Mesothelial cell of epicardium (in vitro differentiated cells): ENCODE results near the gene CSNK1D. TPM values are rescaled to one million over a fixed set of nuclear protein-coding genes. Genes with fewer than 3 reads are reported as not detected.

ENCODE experiments used
- DNase-seq, 2 experiments: peaks; one replicate each; pipeline ENCODE4 v3.0.0; 2021; ENCODE audit warnings: low spot score in 2 of 2; ENCODE audit not compliant: unreplicated experiment in 2 of 2
- H3K27ac Mint-ChIP-seq: 2 replicates; pipeline ENCODE4 v1.8.0; 2021; ENCODE audit warnings: mixed read lengths
- H3K27me3 Mint-ChIP-seq: 2 replicates; pipeline ENCODE4 v1.8.0; 2021; ENCODE audit warnings: low read depth, mixed read lengths
- H3K36me3 Mint-ChIP-seq: 2 replicates; pipeline ENCODE4 v1.8.0; 2021; ENCODE audit warnings: mixed read lengths
- H3K4me1 Mint-ChIP-seq: 2 replicates; pipeline ENCODE4 v1.8.0; 2021; ENCODE audit warnings: mixed read lengths
- H3K4me3 Mint-ChIP-seq: 2 replicates; pipeline ENCODE4 v1.8.0; 2021; ENCODE audit warnings: mild to moderate bottlenecking, moderate library complexity, mixed read lengths
- H3K9me3 Mint-ChIP-seq: 2 replicates; pipeline ENCODE4 v1.8.0; 2021; ENCODE audit warnings: mixed read lengths
- total RNA-seq: library from RNA; stranded (reverse); gene quantifications from 3 replicates; pipeline ENCODE4 v1.2.1, GENCODE V29; 2021
- TF ChIP-seq, protein P1 (sequence below): fragments of 200-600 bp; sonication (generic); IDR thresholded peaks from one replicate; pipeline ENCODE4 v1.5.0; 2021; ENCODE audit warnings: antibody characterized with exemption; ENCODE audit not compliant: unreplicated experiment

Gene CSNK1D
- total RNA-seq, 1 donor from 2014 or later = 204 TPM

DNA sequence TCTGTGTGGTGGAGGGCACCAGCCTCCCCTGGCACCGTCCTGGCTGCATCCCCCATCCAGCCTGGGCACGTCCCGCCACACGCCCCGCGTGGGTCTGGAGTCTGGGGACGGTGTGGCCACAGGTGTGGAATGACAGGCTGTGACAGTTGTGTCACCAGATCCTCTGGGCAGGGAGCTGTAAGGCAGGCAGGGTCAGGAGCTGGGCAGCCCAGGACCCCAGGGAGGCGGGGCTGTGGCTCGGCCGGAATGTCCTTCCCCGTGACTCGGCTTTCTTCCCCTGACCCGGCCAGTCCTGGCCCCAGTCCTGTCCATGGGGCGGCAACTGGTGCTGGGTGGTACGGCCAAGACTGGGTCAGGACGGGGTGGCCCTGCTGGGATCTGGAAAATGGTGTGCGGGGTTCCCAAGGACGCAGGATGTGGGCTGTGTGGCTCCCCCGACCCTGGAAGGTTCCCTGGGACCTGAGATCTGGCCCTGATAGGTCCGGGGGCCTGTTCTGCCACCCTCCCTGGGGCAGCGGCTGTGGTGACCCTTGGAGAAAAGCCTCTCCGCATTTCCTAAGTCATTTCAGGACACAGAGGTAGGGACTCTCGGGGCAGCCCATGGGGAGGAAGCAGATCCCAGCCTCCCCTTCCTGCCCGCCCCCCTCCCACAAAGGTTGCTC, 48.0 kb downstream of the CSNK1D start:
- Mint-ChIP-seq H3K4me3 (no peak overlapping the region), H3K4me1 (peaks cover 5% of the 10 kb centered on the region), H3K27ac (no peak overlapping the region), H3K36me3 (no peaks in the 10 kb centered on the region), H3K9me3 (no peaks in the 10 kb centered on the region), H3K27me3 (peaks cover 17% of the 10 kb centered on the region)
- DNase-seq = no peak
- TF ChIP-seq, protein P1, sequence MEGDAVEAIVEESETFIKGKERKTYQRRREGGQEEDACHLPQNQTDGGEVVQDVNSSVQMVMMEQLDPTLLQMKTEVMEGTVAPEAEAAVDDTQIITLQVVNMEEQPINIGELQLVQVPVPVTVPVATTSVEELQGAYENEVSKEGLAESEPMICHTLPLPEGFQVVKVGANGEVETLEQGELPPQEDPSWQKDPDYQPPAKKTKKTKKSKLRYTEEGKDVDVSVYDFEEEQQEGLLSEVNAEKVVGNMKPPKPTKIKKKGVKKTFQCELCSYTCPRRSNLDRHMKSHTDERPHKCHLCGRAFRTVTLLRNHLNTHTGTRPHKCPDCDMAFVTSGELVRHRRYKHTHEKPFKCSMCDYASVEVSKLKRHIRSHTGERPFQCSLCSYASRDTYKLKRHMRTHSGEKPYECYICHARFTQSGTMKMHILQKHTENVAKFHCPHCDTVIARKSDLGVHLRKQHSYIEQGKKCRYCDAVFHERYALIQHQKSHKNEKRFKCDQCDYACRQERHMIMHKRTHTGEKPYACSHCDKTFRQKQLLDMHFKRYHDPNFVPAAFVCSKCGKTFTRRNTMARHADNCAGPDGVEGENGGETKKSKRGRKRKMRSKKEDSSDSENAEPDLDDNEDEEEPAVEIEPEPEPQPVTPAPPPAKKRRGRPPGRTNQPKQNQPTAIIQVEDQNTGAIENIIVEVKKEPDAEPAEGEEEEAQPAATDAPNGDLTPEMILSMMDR = no peak

DNA sequence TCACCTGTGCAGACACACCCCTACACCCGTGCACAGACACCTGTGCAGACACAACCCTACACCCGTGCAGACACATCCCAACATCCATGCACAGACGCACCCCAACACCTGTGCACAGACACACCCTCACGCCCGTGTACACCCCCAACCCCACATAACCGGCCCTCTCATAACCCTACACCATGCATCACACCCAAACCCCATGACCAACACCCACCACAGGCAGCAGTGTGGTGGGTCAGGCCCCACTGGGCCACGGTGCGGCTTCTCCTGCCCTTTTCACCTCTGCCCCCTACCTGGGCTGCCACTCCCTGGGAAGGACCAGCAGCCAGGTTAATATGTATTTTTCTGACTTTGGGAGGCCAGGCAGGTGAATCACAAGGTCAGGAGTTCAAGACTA, 48.8 kb downstream of the CSNK1D start:
- TF ChIP-seq, protein P1 = no peak
- Mint-ChIP-seq H3K4me1 (no peaks in the 10 kb centered on the region), H3K36me3 (no peaks in the 10 kb centered on the region), H3K27ac (no peak overlapping the region), H3K4me3 (no peak overlapping the region), H3K27me3 (peaks cover 12% of the 10 kb centered on the region), H3K9me3 (no peaks in the 10 kb centered on the region)
- no peak for DNase-seq

DNA sequence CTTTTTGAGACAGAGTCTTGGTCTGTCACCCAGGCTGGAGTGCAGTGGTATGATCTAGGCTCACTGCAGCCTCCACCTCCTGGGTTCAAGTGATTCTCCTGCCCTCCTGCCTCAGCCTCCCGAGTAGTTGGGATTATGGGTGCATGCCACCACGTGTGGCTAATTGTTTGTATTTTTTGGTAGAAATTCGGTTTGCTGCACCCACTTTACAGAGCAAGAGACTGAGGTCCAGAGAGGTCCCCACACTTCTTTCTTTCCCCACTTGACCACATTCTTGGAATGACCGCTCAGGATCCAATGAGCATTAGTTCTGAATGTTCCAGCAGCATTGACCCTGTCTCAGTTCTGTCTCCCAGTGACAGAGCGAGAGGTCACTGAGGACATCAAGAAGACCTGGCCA, 50.0 kb downstream of the CSNK1D start:
- DNase-seq = no peak
- H3K27me3 Mint-ChIP-seq = peaks cover 12% of the 10 kb centered on the region
- TF ChIP-seq, protein P1 = no peak
- no peaks in the 10 kb centered on the region for H3K36me3 Mint-ChIP-seq
- H3K4me3 Mint-ChIP-seq = no peak overlapping the region
- no peaks in the 10 kb centered on the region for H3K9me3 Mint-ChIP-seq
- H3K27ac Mint-ChIP-seq = no peak overlapping the region
- no peaks in the 10 kb centered on the region for H3K4me1 Mint-ChIP-seq

DNA sequence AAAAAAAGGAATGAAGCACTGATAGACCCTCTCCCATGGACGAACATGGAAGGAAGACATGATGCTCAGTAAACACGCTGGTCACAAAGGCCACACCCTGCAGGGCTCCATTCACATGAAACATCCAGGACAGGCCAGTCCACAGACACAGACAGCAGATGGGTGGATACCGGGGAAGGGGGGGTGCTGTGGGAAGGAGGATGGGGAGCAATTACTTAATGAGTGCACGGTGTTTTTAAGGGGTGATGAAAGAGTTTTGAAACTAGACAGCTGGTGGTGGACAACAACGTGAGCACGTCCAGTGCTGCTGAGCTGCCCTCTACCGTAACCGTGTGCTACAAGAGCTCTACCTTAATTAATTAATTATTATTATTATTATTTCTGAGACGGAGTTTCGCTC, 50.7 kb downstream of the CSNK1D start:
- Mint-ChIP-seq H3K4me3 (no peak overlapping the region), H3K9me3 (no peaks in the 10 kb centered on the region), H3K27me3 (peaks cover 9% of the 10 kb centered on the region), H3K36me3 (no peaks in the 10 kb centered on the region), H3K4me1 (no peaks in the 10 kb centered on the region), H3K27ac (no peak overlapping the region)
- DNase-seq = no peak
- TF ChIP-seq, protein P1 = no peak

DNA sequence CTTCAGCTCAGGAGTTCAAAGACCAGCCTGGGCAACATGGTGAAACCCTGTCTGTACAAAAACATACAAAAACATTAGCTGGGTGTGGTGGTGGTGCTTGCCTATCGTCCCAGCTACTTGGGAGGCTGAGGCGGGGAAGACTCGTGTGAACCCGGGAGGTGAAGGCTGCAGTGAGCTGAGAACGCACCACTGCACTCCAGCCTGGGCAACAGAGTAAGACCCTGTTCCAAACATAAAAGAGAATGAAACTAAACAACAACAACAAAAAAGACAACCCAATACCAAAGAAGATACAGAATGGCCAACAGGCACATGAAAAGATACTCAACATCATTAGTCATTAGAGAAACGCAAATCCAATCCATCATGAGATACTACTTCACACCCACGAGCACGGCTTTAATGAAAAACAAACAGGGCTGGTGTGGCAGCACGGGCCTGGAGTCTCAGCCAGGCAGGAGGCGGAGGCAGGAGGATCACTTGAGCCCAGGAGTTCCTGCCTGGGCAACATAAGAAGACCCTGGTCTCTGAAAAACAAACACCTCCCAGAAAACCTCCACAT, 52.1 kb downstream of the CSNK1D start:
- H3K27me3 Mint-ChIP-seq = peaks cover 3% of the 10 kb centered on the region
- H3K4me3 Mint-ChIP-seq = no peak overlapping the region
- no peaks in the 10 kb centered on the region for H3K36me3 Mint-ChIP-seq
- no peak for DNase-seq
- H3K27ac Mint-ChIP-seq = no peak overlapping the region
- H3K4me1 Mint-ChIP-seq = no peaks in the 10 kb centered on the region
- TF ChIP-seq, protein P1 = no peak
- no peaks in the 10 kb centered on the region for H3K9me3 Mint-ChIP-seq
